ENCODE measurements around the gene ZDHHC3.
"Not testable (repeated sequence)": the region's sequence is repeated elsewhere in the genome, so short reads cannot be mapped to it uniquely, and the experiment has no call there.

ZDHHC3 gene

DNA sequence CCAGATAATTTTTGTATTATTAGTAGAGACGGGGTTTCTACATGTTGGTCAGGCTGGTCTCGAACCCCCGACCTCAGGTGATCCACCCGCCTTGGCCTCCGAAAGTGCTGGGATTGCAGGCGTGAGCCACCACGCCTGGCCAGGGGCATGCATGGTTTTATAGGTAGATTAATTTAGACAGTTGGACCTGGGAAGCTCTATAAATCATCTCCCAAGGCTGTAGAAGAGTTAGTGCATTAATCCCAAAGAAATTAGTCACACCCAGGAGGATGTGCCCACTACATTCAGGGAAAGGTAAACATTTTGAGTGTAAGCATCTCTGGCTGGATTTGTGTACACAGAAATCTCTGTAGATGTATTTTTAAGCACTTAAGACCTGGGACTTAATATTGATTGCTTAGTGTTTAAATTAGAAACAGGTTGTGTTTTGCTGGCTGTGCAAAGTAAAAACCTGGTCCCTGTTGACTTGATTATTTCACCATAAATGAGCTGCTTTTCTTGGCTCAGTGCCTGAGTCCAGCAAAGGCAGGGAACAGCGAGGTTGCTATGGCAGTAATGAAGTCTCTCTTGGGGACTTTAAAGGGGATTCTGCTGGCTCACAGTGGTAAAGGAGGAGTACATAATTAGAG is 19.3 kb upstream of the ZDHHC3 start:
- DNase-seq (ENCODE audit: low spot score), result no peak

DNA sequence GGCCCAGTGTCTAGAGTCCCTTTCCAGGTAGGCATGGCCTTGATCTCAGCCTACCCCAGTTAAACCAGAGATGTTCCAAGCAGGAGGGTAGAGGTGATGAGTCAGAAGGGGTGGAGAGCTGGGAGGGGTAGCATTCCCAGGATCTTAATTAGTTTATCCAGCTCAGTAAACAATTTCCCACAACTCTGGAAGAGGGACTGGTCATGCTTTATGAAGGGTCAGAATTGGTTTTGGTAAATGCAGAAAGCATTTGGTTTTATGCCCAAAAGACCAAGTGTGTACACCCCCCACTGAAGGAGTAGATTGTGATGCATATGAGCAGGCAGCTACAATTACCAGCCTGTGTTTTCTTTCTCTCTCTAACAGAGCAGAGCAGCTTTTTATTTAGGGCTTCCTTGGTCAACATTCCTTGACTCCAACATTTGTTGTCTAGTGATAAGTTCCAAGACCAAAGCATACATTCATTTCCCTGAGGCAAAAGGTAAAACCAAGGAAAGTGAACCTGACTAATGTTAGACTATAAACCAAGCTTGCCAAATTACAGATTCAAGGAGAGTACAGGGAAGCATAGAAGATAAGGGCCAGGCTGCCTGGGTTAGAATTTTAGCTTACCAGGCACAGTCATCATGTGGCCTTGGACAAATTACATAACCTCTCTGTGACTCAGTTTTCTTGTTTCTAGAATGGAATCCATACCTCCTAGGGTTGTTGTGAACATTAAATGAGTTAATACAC is 17.7 kb upstream of the ZDHHC3 start:
- DNase-seq (ENCODE audit: low spot score), result no peak

DNA sequence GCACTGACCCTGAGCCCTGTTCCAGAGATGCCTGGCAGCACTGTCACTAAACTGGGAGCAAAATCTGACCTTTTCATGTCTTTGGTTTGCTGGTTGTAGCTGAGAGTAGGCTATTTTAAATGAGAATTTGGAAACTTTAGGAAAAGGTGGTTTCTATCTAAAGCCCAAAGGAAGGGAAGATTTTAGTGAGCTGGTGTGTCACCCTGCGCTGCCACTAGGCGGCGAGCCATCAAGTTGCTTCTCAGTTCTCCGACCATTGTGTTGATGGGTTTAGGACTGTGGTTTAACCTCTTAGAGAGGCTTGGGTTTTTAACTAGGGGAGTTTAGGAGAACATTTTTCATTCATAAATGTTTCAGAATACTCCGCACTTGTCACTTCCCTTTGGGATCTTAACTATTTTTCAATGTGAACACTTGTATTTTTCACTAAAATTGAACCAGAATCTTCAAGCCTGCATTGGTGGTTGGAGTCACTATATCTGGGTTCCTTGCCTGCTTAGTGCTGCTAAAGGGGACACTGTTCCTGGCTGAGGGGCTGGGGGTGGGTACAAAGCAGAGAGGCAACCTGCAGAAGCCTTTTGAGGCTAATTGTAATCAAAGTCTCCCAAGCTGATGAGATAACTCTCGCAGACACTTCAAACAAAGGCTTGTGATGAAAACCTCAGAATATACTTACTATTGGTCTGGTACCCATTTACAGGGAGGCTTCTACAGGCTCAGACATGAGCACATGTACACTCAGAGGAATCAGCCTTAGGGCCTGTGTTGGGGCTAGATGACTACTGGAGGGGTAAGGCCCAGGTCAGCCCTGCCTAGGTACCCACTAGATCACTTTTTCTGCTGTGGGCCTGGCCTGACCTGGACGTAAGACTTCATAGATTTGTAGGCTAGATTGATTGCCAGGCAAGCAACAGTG is 16.8 kb upstream of the ZDHHC3 start:
- peak; percentile 17 for DNase-seq (ENCODE audit: low spot score)

DNA sequence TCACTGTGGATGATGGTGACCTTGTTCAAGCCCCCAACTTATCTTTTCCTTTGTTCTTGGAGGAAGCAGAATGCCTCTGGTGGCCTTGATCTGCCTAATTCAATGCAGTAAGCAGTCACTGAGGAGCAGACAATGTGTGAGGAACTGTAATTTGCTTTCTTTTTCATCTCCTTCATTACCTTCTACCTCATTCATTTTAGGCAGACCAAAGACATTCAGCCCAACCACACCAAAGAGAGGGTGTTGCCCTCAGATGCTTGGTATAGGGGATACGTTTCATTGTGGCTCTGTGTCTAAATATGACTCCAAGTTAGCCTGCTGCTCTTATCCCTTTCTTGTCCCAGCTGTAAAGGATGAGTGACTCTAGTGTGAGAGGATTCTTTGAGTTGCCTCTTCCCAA is 15.4 kb upstream of the ZDHHC3 start:
- DNase-seq (ENCODE audit: low spot score), result no peak

DNA sequence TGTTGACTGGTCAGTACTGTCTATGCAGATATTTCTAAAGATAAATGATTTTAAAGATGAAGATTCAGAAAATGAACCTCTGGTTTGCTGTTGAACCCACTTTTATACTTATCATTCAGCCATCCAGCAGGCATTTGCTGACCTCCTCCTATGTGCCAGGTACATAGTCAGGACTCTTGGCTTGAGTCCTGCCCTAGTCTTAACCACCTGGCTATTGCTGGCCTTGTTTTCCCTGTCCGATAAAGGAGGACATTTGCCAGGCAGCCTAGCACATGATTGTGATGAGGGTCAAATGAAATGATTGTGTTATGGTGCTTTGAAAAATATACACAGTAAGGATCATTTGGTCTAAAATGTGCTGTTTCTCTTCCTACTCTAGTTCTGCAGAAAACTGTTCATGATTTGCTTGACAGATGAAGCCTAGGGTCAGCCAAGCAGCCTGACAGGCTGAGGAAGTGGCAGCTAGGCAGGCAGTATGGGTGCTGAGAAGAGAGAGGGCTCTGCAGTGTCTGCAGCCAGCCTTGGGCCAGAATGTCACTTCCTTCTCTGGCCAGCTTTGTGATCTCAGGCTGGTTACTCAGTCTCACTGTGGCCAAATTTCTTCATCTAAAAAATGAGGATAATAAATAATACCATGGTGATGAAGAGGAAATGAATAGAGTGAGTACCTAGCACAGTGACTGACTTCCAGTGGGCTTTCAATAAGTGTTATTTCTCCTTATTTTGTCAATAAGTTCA is 13.8 kb upstream of the ZDHHC3 start:
- no peak for DNase-seq (ENCODE audit: low spot score)

DNA sequence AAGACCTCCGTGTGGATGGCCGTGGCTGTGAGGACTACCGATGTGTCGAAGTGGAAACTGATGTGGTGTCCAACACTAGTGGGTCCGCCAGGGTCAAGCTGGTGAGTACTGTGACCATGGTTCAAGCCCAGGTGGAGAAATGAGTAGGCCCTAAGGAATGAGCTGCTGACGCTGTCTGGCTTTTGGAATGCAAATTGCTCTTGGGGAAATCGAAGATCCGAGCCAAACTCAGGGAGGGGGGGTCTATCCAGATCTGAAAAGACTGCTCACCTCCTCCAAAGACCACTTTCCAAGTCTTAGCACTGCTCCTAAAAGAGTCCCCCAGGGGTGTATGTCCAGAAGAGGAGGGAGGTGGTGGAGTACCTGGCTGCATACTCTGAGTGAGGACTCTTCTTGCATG is 13.2 kb upstream of the ZDHHC3 start:
- DNase-seq (ENCODE audit: low spot score), result no peak

DNA sequence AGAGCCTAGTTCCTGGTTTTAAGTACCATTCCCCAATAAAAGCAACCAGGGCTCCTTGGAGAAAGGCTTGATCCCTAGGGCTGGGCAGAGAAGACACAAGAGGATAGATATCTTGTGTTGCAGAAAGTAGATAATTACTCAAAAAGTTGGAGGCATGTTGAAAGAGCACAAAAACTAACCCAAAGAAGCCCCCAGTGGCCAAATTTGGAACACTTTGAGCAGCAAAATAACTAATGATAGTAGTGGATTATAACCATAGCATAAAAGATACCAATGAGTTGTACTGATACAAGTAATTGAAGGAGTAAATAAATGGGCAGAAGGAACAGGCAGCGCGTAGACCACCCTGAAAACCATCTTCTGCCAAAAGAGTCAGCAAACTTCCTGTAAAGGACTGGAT is 12.1 kb upstream of the ZDHHC3 start:
- no peak for DNase-seq (ENCODE audit: low spot score)

DNA sequence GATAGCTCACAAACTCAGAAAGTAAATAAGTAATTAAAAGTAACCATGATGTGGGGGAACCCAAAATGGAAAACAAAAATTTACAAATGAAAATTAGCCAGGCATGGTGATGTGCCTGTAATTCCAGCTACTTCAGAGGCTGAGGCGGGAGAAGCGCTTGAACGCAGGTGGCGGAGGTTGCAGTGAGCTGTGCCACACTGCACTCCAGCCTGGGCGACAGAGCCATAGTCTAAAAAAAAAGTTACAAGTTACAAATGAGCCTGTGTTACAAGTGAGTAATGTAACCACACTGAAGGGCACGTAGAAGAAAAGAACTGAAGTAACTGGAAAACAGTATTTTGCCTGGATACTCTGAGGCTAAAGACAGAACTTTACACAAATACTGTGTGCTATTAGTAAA is 11.4 kb upstream of the ZDHHC3 start:
- DNase-seq (ENCODE audit: low spot score), result no peak

DNA sequence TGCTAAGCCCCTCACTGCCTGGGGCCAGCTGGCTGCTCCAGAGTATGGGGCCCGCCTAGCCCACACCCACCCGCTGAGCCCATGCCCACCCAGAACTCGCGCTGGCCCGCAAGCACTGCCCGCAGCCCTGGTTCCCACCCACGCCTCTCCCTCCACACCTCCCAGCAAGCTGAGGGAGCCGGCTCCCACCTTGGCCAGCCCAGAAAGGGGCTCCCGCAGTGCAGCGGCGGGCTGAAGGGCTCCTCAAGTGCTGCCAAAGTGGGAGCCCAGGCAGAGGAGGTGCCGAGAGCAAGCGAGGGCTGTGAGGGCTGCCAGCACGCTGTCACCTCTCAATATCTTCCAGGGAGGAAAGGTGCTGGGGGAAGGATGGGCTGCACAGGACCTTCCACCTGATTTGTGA is 10.4 kb upstream of the ZDHHC3 start:
- not testable (repeated sequence) for DNase-seq (ENCODE audit: low spot score)

DNA sequence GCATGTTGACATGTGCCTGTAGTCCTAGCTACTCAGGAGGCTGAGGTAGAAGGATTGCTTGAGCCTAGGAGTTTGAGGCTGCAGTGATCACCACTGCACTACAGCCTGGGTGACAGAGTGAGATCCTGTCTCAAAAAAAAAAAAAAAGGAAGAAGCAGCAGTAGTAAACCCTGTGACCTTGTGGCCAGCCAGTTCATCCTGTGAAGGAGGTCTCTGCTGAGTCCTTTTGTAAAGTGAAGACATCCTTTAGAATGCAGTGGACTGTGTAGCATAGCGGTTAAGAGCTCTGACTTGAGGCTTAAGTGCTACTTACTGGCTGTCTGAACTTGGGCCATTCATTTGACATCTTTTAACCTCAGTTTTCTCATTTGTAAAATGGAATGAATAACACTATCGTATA is 8.4 kb upstream of the ZDHHC3 start:
- no peak for DNase-seq (ENCODE audit: low spot score)

DNA sequence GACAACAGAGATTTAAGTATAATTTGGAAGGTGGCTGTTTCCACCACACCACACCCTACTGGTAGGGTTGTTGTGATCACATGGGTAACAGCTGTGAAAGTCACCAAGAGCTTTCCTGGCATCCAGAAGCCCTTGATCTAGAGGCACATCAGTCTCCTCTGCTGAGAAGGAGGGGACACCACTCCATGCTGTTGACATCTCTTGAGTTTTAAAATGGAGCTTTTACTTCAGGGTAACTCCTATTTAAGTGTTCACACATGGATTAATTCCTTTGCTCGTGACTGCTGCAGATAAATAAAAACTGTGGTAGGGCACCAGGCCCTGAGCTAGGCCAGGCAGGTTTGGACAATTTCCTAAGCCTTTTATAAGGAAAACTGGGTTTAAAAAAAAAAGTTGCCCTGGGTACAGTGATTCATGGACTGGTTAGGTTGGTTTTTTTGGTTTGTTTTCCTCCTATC is 7.5 kb upstream of the ZDHHC3 start:
- no peak for DNase-seq (ENCODE audit: low spot score)

DNA sequence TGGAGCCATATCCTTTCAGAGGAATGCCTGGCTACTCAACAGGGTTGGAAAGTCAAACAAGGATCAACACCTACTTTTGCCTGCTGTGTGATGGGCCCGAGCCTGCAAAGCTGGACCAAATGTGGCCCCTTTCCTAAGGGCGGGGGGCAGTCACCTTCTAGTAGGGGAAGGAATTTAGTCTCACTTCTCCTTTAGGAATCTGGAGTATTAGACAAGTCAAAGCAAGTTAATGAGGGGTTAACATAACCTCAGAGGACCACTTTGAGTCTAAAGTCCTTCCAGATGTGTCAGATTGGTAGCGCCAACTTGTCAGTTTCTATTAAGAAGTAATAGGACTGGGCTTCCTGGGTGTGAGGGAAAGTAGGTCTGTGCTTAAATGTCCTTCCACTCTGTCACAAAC is 6.8 kb upstream of the ZDHHC3 start:
- DNase-seq (ENCODE audit: low spot score), result no peak

DNA sequence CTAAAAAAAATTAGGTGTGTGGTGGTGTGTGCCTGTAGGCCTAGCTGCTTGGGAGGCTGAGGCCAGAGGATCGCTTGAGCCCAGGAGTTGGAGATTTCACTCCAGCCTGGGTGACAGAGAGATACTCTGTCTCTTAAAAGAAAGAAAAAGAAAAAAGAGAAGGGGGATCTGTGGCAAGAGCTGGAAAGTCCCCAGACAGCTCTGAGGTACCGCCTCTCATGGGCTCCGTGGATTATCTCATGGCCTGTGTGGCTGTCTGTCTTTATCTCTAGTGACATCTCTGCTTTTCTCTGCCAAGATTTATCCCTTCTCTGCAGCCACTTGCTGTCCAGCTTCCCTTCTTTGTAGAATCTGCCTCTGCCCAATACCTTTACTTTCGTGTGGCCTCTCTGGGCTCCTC is 5.8 kb upstream of the ZDHHC3 start:
- DNase-seq (ENCODE audit: low spot score), result no peak

DNA sequence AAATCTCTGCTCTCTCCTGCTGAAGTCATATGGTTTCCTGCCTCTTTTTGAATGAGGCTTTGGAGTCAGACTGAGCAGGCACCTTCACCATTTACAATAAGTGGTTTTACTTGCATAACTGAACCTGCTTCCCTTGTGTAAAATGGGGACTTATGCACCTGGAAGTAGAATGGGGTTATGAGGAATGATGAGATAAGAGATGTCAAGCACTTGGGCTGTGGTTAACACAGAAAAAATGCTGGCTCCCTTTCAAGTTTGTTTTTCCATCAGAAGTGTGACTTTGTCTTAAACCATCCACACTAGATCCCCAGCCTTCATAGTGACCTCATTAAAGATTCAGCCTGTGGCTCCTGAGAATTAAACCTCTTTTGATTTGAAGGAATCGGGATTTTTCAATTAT is 5.2 kb upstream of the ZDHHC3 start:
- peak; percentile 9 for DNase-seq (ENCODE audit: low spot score)

DNA sequence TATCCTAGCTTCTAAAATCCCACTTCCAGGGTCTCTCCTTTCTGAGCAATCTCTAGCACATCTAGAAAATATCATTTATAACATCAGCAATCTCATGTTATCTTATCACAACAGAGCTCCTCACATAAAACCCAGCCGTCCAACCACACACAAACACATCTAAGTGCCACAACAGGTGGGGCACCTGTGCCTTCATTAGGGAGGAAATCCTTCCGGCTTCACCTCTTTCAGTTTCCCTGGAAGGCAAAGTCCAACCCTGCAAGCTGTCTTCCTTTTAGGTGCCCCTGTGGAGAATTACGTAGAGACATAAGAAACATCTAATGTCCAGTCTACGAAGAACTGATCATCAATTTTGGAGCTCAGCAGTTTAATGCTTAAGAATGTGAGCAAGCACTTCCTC is 1.6 kb downstream of the ZDHHC3 start:
- DNase-seq (ENCODE audit: low spot score), result no peak

DNA sequence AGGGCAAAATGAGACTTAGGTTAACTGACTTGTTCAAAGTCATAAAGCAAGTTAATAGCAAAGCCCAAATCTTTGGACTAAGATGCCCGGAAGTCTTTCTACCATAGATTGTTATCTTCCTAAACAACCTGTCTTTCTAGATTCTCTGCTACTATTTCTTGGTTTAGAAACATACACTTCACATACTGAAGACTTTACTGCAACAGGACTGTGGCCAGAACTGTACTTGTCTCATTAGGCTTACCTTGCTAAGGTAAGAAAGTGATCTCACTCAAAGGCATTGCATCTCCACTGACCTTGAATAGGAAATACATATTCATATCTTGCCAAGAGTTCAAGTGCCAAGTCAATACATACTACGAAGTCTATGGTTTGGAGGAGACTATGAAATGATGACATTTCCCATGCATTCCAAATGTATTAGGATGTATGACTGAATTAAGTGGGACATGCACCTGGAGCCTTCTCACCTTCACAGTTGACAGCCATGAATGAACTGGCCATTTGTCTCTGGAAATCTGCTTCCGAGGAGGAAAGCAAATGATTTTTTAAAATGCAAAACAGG is 5.0 kb downstream of the ZDHHC3 start:
- DNase-seq (ENCODE audit: low spot score), result no peak

DNA sequence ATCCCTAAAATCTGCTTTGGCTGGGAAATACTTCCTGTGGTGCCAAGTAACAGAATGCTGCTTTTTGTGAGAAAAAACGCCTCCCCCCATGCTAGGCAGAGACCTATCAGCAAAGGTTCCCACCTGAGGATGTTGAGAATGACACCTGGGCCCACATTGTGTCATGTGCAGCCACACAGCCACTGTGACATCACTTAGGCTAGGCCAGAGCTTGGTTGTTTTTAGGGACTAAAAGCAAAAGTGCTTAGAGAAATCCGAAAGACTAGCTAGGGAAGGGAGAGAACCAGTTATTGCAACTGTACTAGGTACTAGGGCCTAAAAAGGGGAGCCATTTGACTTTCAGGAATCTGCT is 6.2 kb downstream of the ZDHHC3 start:
- no peak for DNase-seq (ENCODE audit: low spot score)

DNA sequence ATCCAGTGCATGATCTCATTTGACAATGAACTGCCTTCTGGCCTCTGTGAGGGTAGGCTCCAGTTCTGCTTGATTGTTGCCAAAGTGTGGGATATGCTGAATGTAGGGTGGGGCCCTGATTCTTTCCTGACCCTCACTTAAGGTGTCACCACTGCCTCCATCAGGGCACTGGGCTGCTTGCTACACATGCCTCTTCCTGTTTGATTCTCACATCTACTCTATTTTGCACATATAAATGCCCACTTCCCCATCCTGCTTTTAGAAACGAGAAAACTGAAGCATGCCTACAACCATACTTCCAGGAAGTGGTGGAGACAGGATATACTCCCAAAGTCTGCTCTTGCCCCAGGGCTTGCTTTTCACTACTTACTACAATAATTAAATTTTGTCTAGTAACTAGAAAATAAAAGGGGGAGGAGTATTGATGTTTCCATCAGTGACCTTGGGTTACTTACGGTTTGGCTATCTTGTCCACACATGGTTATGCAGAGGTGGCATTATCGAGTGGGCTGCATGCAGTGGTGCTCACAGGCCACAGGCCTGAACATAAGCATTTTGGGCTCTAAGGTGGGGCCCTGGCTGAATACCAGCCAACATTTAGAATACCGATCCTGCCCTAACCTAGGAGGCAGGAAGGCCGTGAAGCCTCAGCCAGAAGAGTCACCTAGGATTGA is 6.7 kb downstream of the ZDHHC3 start:
- peak; percentile 8 for DNase-seq (ENCODE audit: low spot score)

DNA sequence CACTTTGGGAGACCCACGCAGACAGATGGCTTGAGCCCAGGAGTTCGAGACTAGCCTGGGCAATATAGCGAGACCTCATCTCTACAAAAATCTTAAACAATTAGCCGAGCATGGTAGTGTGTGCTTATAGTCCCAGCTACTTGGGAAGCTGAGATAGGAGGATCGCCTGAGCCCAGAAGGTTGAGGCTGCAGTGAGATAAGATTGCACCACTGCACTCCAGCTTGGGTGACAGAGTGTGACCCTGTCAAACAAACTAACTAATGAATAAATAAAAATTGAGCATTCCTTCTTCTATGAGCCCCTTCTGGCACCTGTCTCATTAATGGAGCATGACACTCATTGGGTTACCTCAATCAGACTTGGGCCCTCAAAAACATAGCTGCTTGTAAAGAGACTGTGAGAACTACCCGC is 7.5 kb downstream of the ZDHHC3 start:
- DNase-seq (ENCODE audit: low spot score), result no peak

DNA sequence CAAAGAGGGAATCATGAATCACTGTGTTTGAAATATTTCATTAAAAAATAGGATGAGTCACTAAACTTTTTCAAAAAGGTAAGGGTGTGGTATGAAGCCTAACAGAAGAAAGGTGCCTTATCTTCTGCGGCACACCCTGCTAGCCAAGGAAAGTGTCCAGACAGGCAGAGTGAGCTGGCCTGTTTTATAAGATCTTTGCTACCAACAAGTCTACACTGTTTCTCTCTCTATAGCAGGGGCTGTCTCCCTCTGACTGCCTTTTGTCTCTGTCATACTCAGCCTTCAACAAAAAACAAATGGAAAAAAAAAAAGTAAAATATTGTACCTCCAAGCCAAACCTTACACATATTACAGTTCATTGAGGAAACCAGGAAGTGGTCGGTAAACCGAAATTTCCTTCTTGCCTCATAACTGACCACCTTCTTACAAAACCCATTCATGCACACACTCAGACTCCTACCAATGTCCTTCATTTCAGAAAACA is 9.1 kb downstream of the ZDHHC3 start:
- peak; percentile 21 for DNase-seq (ENCODE audit: low spot score)

DNA sequence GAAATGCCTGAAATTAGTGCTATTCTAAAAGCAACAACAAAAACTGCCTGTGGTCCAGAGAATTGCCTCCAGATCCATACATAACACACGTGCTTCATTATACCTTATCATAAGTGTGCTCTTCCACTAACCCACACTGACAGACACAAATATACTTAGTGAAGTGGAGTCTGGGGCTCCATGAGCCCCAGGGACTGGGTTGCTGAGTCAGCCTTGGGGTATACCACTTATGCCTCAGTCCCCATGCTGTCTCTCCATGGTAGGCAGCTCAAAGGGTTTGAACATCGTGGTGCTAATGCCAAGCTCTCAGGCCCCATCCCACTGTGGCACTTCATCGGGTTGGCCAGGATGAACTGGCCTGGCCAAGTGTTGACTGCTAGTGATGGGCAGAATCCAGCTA is 10.8 kb downstream of the ZDHHC3 start:
- no peak for DNase-seq (ENCODE audit: low spot score)

Measured in activated CD4-positive, alpha-beta T cell treated with anti-CD3 and anti-CD28 coated beads, Interleukin-2, Interleukin-4, amounts not matched to agents 100 ng/mL and 50 ng/mL, durations not matched to agents 16 hours and 8 hours (primary cell).